ENCODE measurements around the gene DNM3.

- no peak for TF ChIP-seq CTCF (conservative IDR thresholded peaks at IDR 0.05; ENCODE audit: low read depth in 2 of 2)
- no peak for TF ChIP-seq POLR2AphosphoS5 (IDR thresholded peaks at IDR 0.05; ENCODE audit: low read depth)
- no peak for TF ChIP-seq ZNF331 (CRISPR knock-in tag; IDR thresholded peaks at IDR 0.05; ENCODE audit: low read depth)
- TF ChIP-seq REST (IDR thresholded peaks at IDR 0.05; ENCODE audit: unreplicated experiment), result no peak
- no peak for TF ChIP-seq ZNF114 (CRISPR knock-in tag; IDR thresholded peaks at IDR 0.05)
- no peak for TF ChIP-seq EZH2phosphoT487 (IDR thresholded peaks at IDR 0.05; ENCODE audit: unreplicated experiment)
- TF ChIP-seq EZH2 (IDR thresholded peaks at IDR 0.05; ENCODE audit: low read depth, unreplicated experiment), result no peak
- TF ChIP-seq ZNF462 (CRISPR knock-in tag; IDR thresholded peaks at IDR 0.05), result no peak
- TF ChIP-seq STAT1 (IDR thresholded peaks at IDR 0.05; ENCODE audit: unreplicated experiment), result no peak
- no peak for TF ChIP-seq JUNB (IDR thresholded peaks at IDR 0.05; ENCODE audit: unreplicated experiment)
- TF ChIP-seq CREB1 (CRISPR knock-in tag; IDR thresholded peaks at IDR 0.05; ENCODE audit: low read depth), result no peak
Observed at GRCh38 chr1:172138634-172139033, 297.3 kb downstream of the DNM3 start.
